Naive thymus-derived CD8-positive, alpha-beta T cell (primary cell): ENCODE measurements around the gene LMO7. TPM values are rescaled to one million over a fixed set of nuclear protein-coding genes. Genes with fewer than 3 reads are reported as not detected.

ENCODE experiments used
- ATAC-seq, 2 donors: fragments of 150-1000 bp; cut with Tn5 transposase in 1 of 2; sonication (Bioruptor Pico), chemical (Tn5 transposase) in 1 of 2; 1 replicate in 1 of 2; 2 replicates in 1 of 2; pipeline ENCODE4 v1.10.0; 2021; ENCODE audit warnings: mild to moderate bottlenecking in 2 of 2, moderate library complexity in 2 of 2
- POLR2A ChIA-PET: fragments of 350-600 bp; sonication (Branson Sonifier 250); formaldehyde crosslinking; loops from one replicate; lab custom pipeline; 2021; ENCODE audit warnings: antibody characterized with exemption; lab: Charles Lee
- DNase-seq, 10 donors: peaks; one replicate each; pipeline versions ENCODE4 v3.0.0 to v3.0.0-alpha.2; 2020 to 2022
- H3K27ac Mint-ChIP-seq, 10 donors: one replicate each; pipeline ENCODE4 v1.8.0; 2020 to 2022; ENCODE audit warnings: mild to moderate bottlenecking in 10 of 10, mixed read lengths in 10 of 10, moderate library complexity in 4 of 10, inconsistent platforms in 1 of 10
- H3K27me3 Mint-ChIP-seq, 5 donors: one replicate each; pipeline ENCODE4 v1.8.0; 2021 to 2022; ENCODE audit warnings: mixed read lengths in 5 of 5
- H3K36me3 Mint-ChIP-seq, 3 donors: one replicate each; pipeline ENCODE4 v1.8.0; 2020 to 2022; ENCODE audit warnings: mixed read lengths in 3 of 3, mild to moderate bottlenecking in 2 of 3, inconsistent platforms in 1 of 3
- H3K4me1 Mint-ChIP-seq, 4 donors: one replicate each; pipeline ENCODE4 v1.8.0; 2021 to 2022; ENCODE audit warnings: mixed read lengths in 4 of 4
- H3K4me3 Mint-ChIP-seq, 10 donors: one replicate each; pipeline ENCODE4 v1.8.0; 2020 to 2022; ENCODE audit warnings: mild to moderate bottlenecking in 10 of 10, mixed read lengths in 10 of 10, moderate library complexity in 6 of 10, inconsistent platforms in 1 of 10
- H3K9me3 Mint-ChIP-seq, 9 donors: one replicate each; pipeline ENCODE4 v1.8.0; 2020 to 2022; ENCODE audit warnings: mixed read lengths in 9 of 9, mild to moderate bottlenecking in 3 of 9, inconsistent platforms in 1 of 9, moderate library complexity in 1 of 9
- polyA plus RNA-seq, 3 donors: library from polyadenylated mRNA; unstranded; fragments of 300-500 nt; fragmentation: Illumina TruSeq; gene quantifications; one replicate each; pipeline ENCODE4 v1.2.3, GENCODE V29; 2021
- total RNA-seq, 8 experiments: library from RNA in 2 of 8; stranded (reverse) in 2 of 8; gene quantifications; one replicate each; pipeline ENCODE4 v1.2.3 and lab custom pipeline; 2021 to 2026

The LMO7 gene
- total and polyA plus RNA-seq, 5 experiments from 2014 or later = 23.0 to 66.1 (median 35.8) TPM

- Mint-ChIP-seq H3K4me1 (peaks cover 0 to 7% (median 0%) of the 10 kb centered on the region in 4 donors), H3K9me3 (peaks cover 0 to 4% (median 0%) of the 10 kb centered on the region in 9 donors), H3K36me3 (peaks cover 19 to 79% (median 66%) of the 10 kb centered on the region in 3 donors), H3K27me3 (no peaks in the 10 kb centered on the region), H3K27ac (no peak overlapping the region), H3K4me3 (no peak overlapping the region)
- ATAC-seq (no peak), DNase-seq (no peak)
- POLR2A ChIA-PET = no interaction called here
Observed at GRCh38 chr13:75825161-75825560, 189.0 kb downstream of the LMO7 start.

- peaks cover 0 to 4% (median 0%) of the 10 kb centered on the region in 9 donors for H3K9me3 Mint-ChIP-seq
- no peak for DNase-seq
- peaks cover 0 to 7% (median 0%) of the 10 kb centered on the region in 4 donors for H3K4me1 Mint-ChIP-seq
- no peaks in the 10 kb centered on the region for H3K27me3 Mint-ChIP-seq
- H3K27ac Mint-ChIP-seq = no peak overlapping the region
- no peak overlapping the region for H3K4me3 Mint-ChIP-seq
- POLR2A ChIA-PET = no interaction called here
- ATAC-seq = no peak
- H3K36me3 Mint-ChIP-seq = peaks cover 19 to 78% (median 67%) of the 10 kb centered on the region in 3 donors
Observed at GRCh38 chr13:75825594-75825993, 189.5 kb downstream of the LMO7 start.

GRCh38 chr13:75826391-75826790 lies 190.3 kb downstream of the LMO7 start:
- H3K27me3 Mint-ChIP-seq = no peaks in the 10 kb centered on the region
- H3K9me3 Mint-ChIP-seq = peaks cover 0 to 9% (median 4%) of the 10 kb centered on the region in 9 donors
- DNase-seq = no peak
- H3K36me3 Mint-ChIP-seq = peaks cover 24 to 78% (median 70%) of the 10 kb centered on the region in 3 donors
- no peak overlapping the region for H3K4me3 Mint-ChIP-seq
- peak overlapping the region in 2 of 10 donors; percentile 24 to 57 for H3K27ac Mint-ChIP-seq
- peaks cover 0 to 7% (median 0%) of the 10 kb centered on the region in 4 donors for H3K4me1 Mint-ChIP-seq
- ATAC-seq = no peak
- POLR2A ChIA-PET = no interaction called here

- H3K4me1 Mint-ChIP-seq = peaks cover 0 to 7% (median 0%) of the 10 kb centered on the region in 4 donors
- POLR2A ChIA-PET = no interaction called here
Observed at GRCh38 chr13:75829830-75830229, 193.7 kb downstream of the LMO7 start.

GRCh38 chr13:75830842-75831241 lies 194.7 kb downstream of the LMO7 start:
- Mint-ChIP-seq H3K27ac (no peak overlapping the region), H3K27me3 (no peaks in the 10 kb centered on the region), H3K36me3 (peaks cover 25 to 64% (median 64%) of the 10 kb centered on the region in 3 donors), H3K4me1 (peaks cover 0 to 7% (median 0%) of the 10 kb centered on the region in 4 donors), H3K4me3 (no peak overlapping the region), H3K9me3 (peaks cover 0 to 10% (median 4%) of the 10 kb centered on the region in 9 donors)
- POLR2A ChIA-PET = no interaction called here
- DNase-seq = no peak
- no peak for ATAC-seq

More at GRCh38 chr13:75829830-75830229, 193.7 kb downstream of the LMO7 start:
- peaks cover 25 to 68% (median 67%) of the 10 kb centered on the region in 3 donors for H3K36me3 Mint-ChIP-seq
- peaks cover 0 to 10% (median 4%) of the 10 kb centered on the region in 9 donors for H3K9me3 Mint-ChIP-seq
- no peaks in the 10 kb centered on the region for H3K27me3 Mint-ChIP-seq
- no peak overlapping the region for H3K4me3 Mint-ChIP-seq
- H3K27ac Mint-ChIP-seq = peak overlapping the region in 1 of 10 donors; percentile 1
- ATAC-seq (no peak), DNase-seq (no peak)

- peaks cover 0 to 7% (median 0%) of the 10 kb centered on the region in 4 donors for H3K4me1 Mint-ChIP-seq
Observed at GRCh38 chr13:75831389-75831788, 195.3 kb downstream of the LMO7 start.

GRCh38 chr13:75832812-75833211 lies 196.7 kb downstream of the LMO7 start:
- POLR2A ChIA-PET = no interaction called here
- Mint-ChIP-seq H3K36me3 (peaks cover 21 to 65% (median 50%) of the 10 kb centered on the region in 3 donors), H3K4me1 (peaks cover 0 to 7% (median 0%) of the 10 kb centered on the region in 4 donors), H3K4me3 (no peak overlapping the region), H3K27me3 (no peaks in the 10 kb centered on the region), H3K27ac (no peak overlapping the region), H3K9me3 (peaks cover 0 to 10% (median 4%) of the 10 kb centered on the region in 9 donors)
- ATAC-seq (no peak), DNase-seq (no peak)

More at GRCh38 chr13:75831389-75831788, 195.3 kb downstream of the LMO7 start:
- Mint-ChIP-seq H3K27me3 (no peaks in the 10 kb centered on the region), H3K9me3 (peaks cover 0 to 10% (median 4%) of the 10 kb centered on the region in 9 donors), H3K36me3 (peaks cover 25 to 64% (median 62%) of the 10 kb centered on the region in 3 donors), H3K4me3 (no peak overlapping the region), H3K27ac (no peak overlapping the region)
- ATAC-seq = no peak
- DNase-seq = no peak
- POLR2A ChIA-PET = no interaction called here

GRCh38 chr13:75836441-75836840 lies 200.3 kb downstream of the LMO7 start:
- H3K4me1 Mint-ChIP-seq = peaks cover under 1 to 11% (median 3%) of the 10 kb centered on the region in 4 donors
- H3K27me3 Mint-ChIP-seq = no peaks in the 10 kb centered on the region

GRCh38 chr13:75838366-75839005 lies 202.4 kb downstream of the LMO7 start:
- DNase-seq = no peak
- no peaks in the 10 kb centered on the region for H3K27me3 Mint-ChIP-seq
- ATAC-seq = no peak
- H3K27ac Mint-ChIP-seq = peak overlapping the region in 1 of 10 donors; percentile 1
- peaks cover 9 to 19% (median 11%) of the 10 kb centered on the region in 4 donors for H3K4me1 Mint-ChIP-seq
- POLR2A ChIA-PET = no interaction called here
- peaks cover 26 to 85% (median 45%) of the 10 kb centered on the region in 3 donors for H3K36me3 Mint-ChIP-seq
- H3K4me3 Mint-ChIP-seq = no peak overlapping the region
- H3K9me3 Mint-ChIP-seq = peaks cover 0 to 5% (median 0%) of the 10 kb centered on the region in 9 donors

More at GRCh38 chr13:75836441-75836840, 200.3 kb downstream of the LMO7 start:
- ATAC-seq = no peak
- H3K27ac Mint-ChIP-seq = no peak overlapping the region
- peaks cover 0 to 2% (median 0%) of the 10 kb centered on the region in 9 donors for H3K9me3 Mint-ChIP-seq
- no peak for DNase-seq
- no peak overlapping the region for H3K4me3 Mint-ChIP-seq
- POLR2A ChIA-PET = no interaction called here
- H3K36me3 Mint-ChIP-seq = peaks cover 8 to 68% (median 40%) of the 10 kb centered on the region in 3 donors

- Mint-ChIP-seq H3K27me3 (no peaks in the 10 kb centered on the region), H3K27ac (peak overlapping the region in 2 of 10 donors; percentile 1 to 61), H3K4me1 (peaks cover 9 to 19% (median 11%) of the 10 kb centered on the region in 4 donors), H3K4me3 (no peak overlapping the region), H3K9me3 (peaks cover 0 to 5% (median 0%) of the 10 kb centered on the region in 9 donors), H3K36me3 (peaks cover 26 to 81% (median 44%) of the 10 kb centered on the region in 3 donors)
- no peak for ATAC-seq
- POLR2A ChIA-PET = no interaction called here
- no peak for DNase-seq
Observed at GRCh38 chr13:75839406-75839805, 203.3 kb downstream of the LMO7 start.

GRCh38 chr13:75841905-75842304 lies 205.8 kb downstream of the LMO7 start:
- DNase-seq = peak in 3 of 10 donors; percentile 1 to 38 (median 30)
- peaks cover 9 to 19% (median 11%) of the 10 kb centered on the region in 4 donors for H3K4me1 Mint-ChIP-seq
- no peaks in the 10 kb centered on the region for H3K27me3 Mint-ChIP-seq
- no peak overlapping the region for H3K4me3 Mint-ChIP-seq
- peaks cover 0 to 5% (median 0%) of the 10 kb centered on the region in 9 donors for H3K9me3 Mint-ChIP-seq
- POLR2A ChIA-PET = no interaction called here
- ATAC-seq = peak; percentile 20 to 74
- peak overlapping the region; percentile 2 to 78 (median 34) for H3K27ac Mint-ChIP-seq
- H3K36me3 Mint-ChIP-seq = peaks cover 26 to 86% (median 48%) of the 10 kb centered on the region in 3 donors

- H3K9me3 Mint-ChIP-seq = peaks cover 0 to 5% (median 0%) of the 10 kb centered on the region in 9 donors
- DNase-seq (no peak), ATAC-seq (no peak)
- no peaks in the 10 kb centered on the region for H3K27me3 Mint-ChIP-seq
- peaks cover 9 to 19% (median 11%) of the 10 kb centered on the region in 4 donors for H3K4me1 Mint-ChIP-seq
- peaks cover 26 to 82% (median 53%) of the 10 kb centered on the region in 3 donors for H3K36me3 Mint-ChIP-seq
- H3K27ac Mint-ChIP-seq = peak overlapping the region in 2 of 10 donors; percentile 61 to 68
- POLR2A ChIA-PET = no interaction called here
- H3K4me3 Mint-ChIP-seq = no peak overlapping the region
Observed at GRCh38 chr13:75843074-75843473, 206.9 kb downstream of the LMO7 start.

GRCh38 chr13:75843991-75844390 lies 207.9 kb downstream of the LMO7 start:
- Mint-ChIP-seq H3K27me3 (no peaks in the 10 kb centered on the region), H3K4me3 (no peak overlapping the region)
- POLR2A ChIA-PET = no interaction called here

More at GRCh38 chr13:75843991-75844390, 207.9 kb downstream of the LMO7 start:
- DNase-seq = no peak
- peaks cover 9 to 16% (median 10%) of the 10 kb centered on the region in 4 donors for H3K4me1 Mint-ChIP-seq
- H3K36me3 Mint-ChIP-seq = peaks cover 29 to 87% (median 56%) of the 10 kb centered on the region in 3 donors
- peaks cover 0 to 5% (median 0%) of the 10 kb centered on the region in 9 donors for H3K9me3 Mint-ChIP-seq
- ATAC-seq = no peak
- H3K27ac Mint-ChIP-seq = peak overlapping the region in 1 of 10 donors; percentile 51
